ENCODE data around the gene MORC3. TPM values are rescaled to one million over a fixed set of nuclear protein-coding genes. Genes with fewer than 3 reads are reported as not detected.
"Not testable (repeated sequence)": the region's sequence is repeated elsewhere in the genome, so short reads cannot be mapped to it uniquely, and the experiment has no call there.

MORC3 gene
- total and polyA plus RNA-seq, 8 donors, result 8.0 to 95.1 (median 19.8) TPM

- peak; percentile 85 to 92 for DNase-seq
- peak within 1 kb of the TSS; percentile 76 to 82 (median 81) for H3K4me3 ChIP-seq
- no peaks in the 10 kb centered on the region for H3K27me3 ChIP-seq
- H3K36me3 ChIP-seq, result no peaks in the 10 kb centered on the region
- intact Hi-C loops (cut with DNase I; ENCODE audit: low total_unique reads), result no loop called here
- TF ChIP-seq POLR2A (IDR thresholded peaks at IDR 0.05) (no peak), CTCF (IDR thresholded peaks at IDR 0.05) (no peak), POLR2AphosphoS5 (IDR thresholded peaks at IDR 0.05) (peak in 2 of 3 donors; percentile 40 to 76)
- peak within 1 kb of the TSS; percentile 43 to 85 (median 76) for H3K27ac ChIP-seq
- WGBS, 5 donors, result 1 to 17% (median 2%) methylated on average over 6 to 77 of the region's 77 CpGs
- H3K9me3 ChIP-seq, result no peaks in the 10 kb centered on the region
- peaks cover 0 to 23% (median 14%) of the 10 kb centered on the region in 4 donors for H3K4me1 ChIP-seq
These were observed 65.4 kb downstream of the MORC3 start, which contains the start of gene CHAF1B for GRCh38 chr21:36385233-36386030. TSS of gene CHAF1B (plus strand) at chr21:36385392. CDS start at chr21:36386137, 745 bp downstream.

GRCh38 chr21:36386031-36386642 is 66.1 kb downstream of the MORC3 start:
- Histone ChIP-seq H3K4me1 (peaks cover 0 to 23% (median 14%) of the 10 kb centered on the region in 4 donors), H3K27ac (peak overlapping the region in 4 of 5 donors; percentile 63 to 85 (median 80)), H3K9me3 (no peaks in the 10 kb centered on the region), H3K36me3 (no peaks in the 10 kb centered on the region), H3K27me3 (no peaks in the 10 kb centered on the region), H3K4me3 (peak overlapping the region; percentile 76 to 82 (median 81))
- intact Hi-C loops (cut with DNase I; ENCODE audit: low total_unique reads), result no loop called here
- no peak for DNase-seq
- 68 to 74% (median 73%) methylated on average over 21 of the region's 21 CpGs for WGBS, 5 donors
- no peak for TF ChIP-seq POLR2AphosphoS5 (IDR thresholded peaks at IDR 0.05)
- no peak for TF ChIP-seq EP300 (IDR thresholded peaks at IDR 0.05)
- TF ChIP-seq POLR2A (IDR thresholded peaks at IDR 0.05), result no peak
- TF ChIP-seq CTCF (IDR thresholded peaks at IDR 0.05), result no peak

GRCh38 chr21:36388096-36388495 is 68.1 kb downstream of the MORC3 start:
- Histone ChIP-seq H3K36me3 (no peaks in the 10 kb centered on the region), H3K27me3 (no peaks in the 10 kb centered on the region), H3K4me1 (peaks cover 0 to 16% (median 14%) of the 10 kb centered on the region in 4 donors), H3K9me3 (no peaks in the 10 kb centered on the region), H3K4me3 (no peak overlapping the region), H3K27ac (no peak overlapping the region)
- TF ChIP-seq POLR2AphosphoS5 (IDR thresholded peaks at IDR 0.05) (no peak), POLR2A (IDR thresholded peaks at IDR 0.05) (no peak), EP300 (IDR thresholded peaks at IDR 0.05) (no peak), CTCF (IDR thresholded peaks at IDR 0.05) (no peak)
- no peak for DNase-seq
- 95 to 98% (median 97%) methylated on average over 6 of the region's 6 CpGs for WGBS, 5 donors
- intact Hi-C loops (cut with DNase I; ENCODE audit: low total_unique reads), result no loop called here

- Histone ChIP-seq H3K4me3 (no peak overlapping the region), H3K4me1 (peaks cover 0 to 16% (median 14%) of the 10 kb centered on the region in 4 donors), H3K36me3 (peaks cover 0 to 4% (median 0%) of the 10 kb centered on the region in 4 donors), H3K9me3 (no peaks in the 10 kb centered on the region), H3K27me3 (no peaks in the 10 kb centered on the region), H3K27ac (no peak overlapping the region)
- intact Hi-C loops (cut with DNase I; ENCODE audit: low total_unique reads), result no loop called here
- WGBS, 5 donors, result 55 to 79% (median 78%) methylated on average over 8 to 10 of the region's 10 CpGs
- TF ChIP-seq POLR2A (IDR thresholded peaks at IDR 0.05) (no peak), EP300 (IDR thresholded peaks at IDR 0.05) (no peak), POLR2AphosphoS5 (IDR thresholded peaks at IDR 0.05) (no peak), CTCF (IDR thresholded peaks at IDR 0.05) (no peak)
- DNase-seq, result peak in 1 of 2 donors; percentile 43
These were observed 68.8 kb downstream of the MORC3 start for GRCh38 chr21:36388835-36389234.

- H3K4me1 ChIP-seq; H3K4me3 ChIP-seq; H3K27me3 ChIP-seq; H3K27ac ChIP-seq; DNase-seq; H3K9me3 ChIP-seq; intact Hi-C loops (cut with DNase I; ENCODE audit: low total_unique reads): not testable (repeated sequence)
- H3K36me3 ChIP-seq, result peaks cover 0 to 22% (median 8%) of the 10 kb centered on the region in 4 donors
- 90 to 100% (median 98%) methylated on average over 5 to 6 of the region's 6 CpGs for WGBS, 5 donors
These were observed 71.7 kb downstream of the MORC3 start for GRCh38 chr21:36391649-36392048.
